Measurements from ENCODE around the gene ANKS3.

Gene ANKS3

GRCh38 chr16:4684058-4684715 is 49.9 kb downstream of the ANKS3 start:
- DNase-seq (ENCODE audit: low spot score), result no peak

GRCh38 chr16:4683255-4684057 is 50.6 kb downstream of the ANKS3 start:
- no peak for DNase-seq (ENCODE audit: low spot score)

GRCh38 chr16:4682616-4683254 is 51.3 kb downstream of the ANKS3 start:
- DNase-seq (ENCODE audit: low spot score), result peak; percentile 73

GRCh38 chr16:4682084-4682591 is 51.9 kb downstream of the ANKS3 start:
- DNase-seq (ENCODE audit: low spot score), result no peak

- DNase-seq (ENCODE audit: low spot score), result no peak
These were observed 52.5 kb downstream of the ANKS3 start for GRCh38 chr16:4681471-4682083.

GRCh38 chr16:4680673-4681470 is 53.2 kb downstream of the ANKS3 start:
- no peak for DNase-seq (ENCODE audit: low spot score)

- peak; percentile 48 for DNase-seq (ENCODE audit: low spot score)
These were observed 54.0 kb downstream of the ANKS3 start for GRCh38 chr16:4679850-4680636.

- no peak for DNase-seq (ENCODE audit: low spot score)
These were observed 54.8 kb downstream of the ANKS3 start for GRCh38 chr16:4679156-4679849.

- DNase-seq (ENCODE audit: low spot score), result no peak
These were observed 55.5 kb downstream of the ANKS3 start for GRCh38 chr16:4678596-4678995.

- DNase-seq (ENCODE audit: low spot score), result no peak
These were observed 56.1 kb downstream of the ANKS3 start for GRCh38 chr16:4677994-4678393.

GRCh38 chr16:4677390-4677789 is 56.7 kb downstream of the ANKS3 start:
- peak; percentile 72 for DNase-seq (ENCODE audit: low spot score)

- no peak for DNase-seq (ENCODE audit: low spot score)
These were observed 57.2 kb downstream of the ANKS3 start for GRCh38 chr16:4676831-4677230.

GRCh38 chr16:4675864-4676786 is 57.9 kb downstream of the ANKS3 start:
- no peak for DNase-seq (ENCODE audit: low spot score)

GRCh38 chr16:4674926-4675530 is 59.0 kb downstream of the ANKS3 start:
- DNase-seq (ENCODE audit: low spot score), result no peak

- DNase-seq (ENCODE audit: low spot score), result peak; percentile 70
These were observed 60.6 kb downstream of the ANKS3 start for GRCh38 chr16:4673387-4674046.

GRCh38 chr16:4668313-4668960 is 65.6 kb downstream of the ANKS3 start:
- no peak for DNase-seq (ENCODE audit: low spot score)

GRCh38 chr16:4667203-4667963 is 66.7 kb downstream of the ANKS3 start:
- DNase-seq (ENCODE audit: low spot score), result no peak

Data from Ammon's horn (tissue), 1 donor.